A673 (cell line): ENCODE results near the gene UEVLD. TPM values are rescaled to one million over a fixed set of nuclear protein-coding genes. Genes with fewer than 3 reads are reported as not detected.

Experiments
- BruUV-seq: library from RNA; stranded (reverse); fragments of 400-500 nt; replicated peaks from 2 replicates; lab custom pipeline; 2021; lab: Mats Ljungman, UMichigan
- CTCF ChIA-PET: fragments of 300-600 bp; sonication (Branson Sonifier 250); formaldehyde crosslinking; loops from one replicate; lab custom pipeline; 2022; ENCODE audit warnings: antibody characterized with exemption; lab: Charles Lee
- POLR2A ChIA-PET: fragments of 300-600 bp; sonication (Branson Sonifier 250); formaldehyde crosslinking; loops from one replicate; lab custom pipeline; 2022; ENCODE audit warnings: antibody characterized with exemption; ENCODE audit not compliant: low non-redundant PET; lab: Charles Lee
- DNase-seq: peaks from one replicate; pipeline ENCODE4 v3.0.0-alpha.2; 2015; ENCODE audit warnings: low spot score
- H3K27ac ChIP-seq: fragments of 200-600 bp; sonication (generic); 2 replicates; pipeline ENCODE4 v1.5.1; 2016; ENCODE audit warnings: mixed run types, low read depth, mild to moderate bottlenecking, mixed read lengths, antibody characterized with exemption, low read length; ENCODE audit not compliant: poor library complexity, severe bottlenecking
- H3K27me3 ChIP-seq: fragments of 200-600 bp; sonication (generic); replicated peaks from 2 replicates; pipeline ENCODE4 v1.6.1; 2017; ENCODE audit warnings: mixed run types, low read depth, mild to moderate bottlenecking, mixed read lengths, antibody characterized with exemption, low read length; ENCODE audit not compliant: insufficient read depth, poor library complexity
- H3K36me3 ChIP-seq: fragments of 200-600 bp; sonication (generic); 2 replicates; pipeline ENCODE4 v1.6.1; 2016; ENCODE audit warnings: mixed run types, mild to moderate bottlenecking, mixed read lengths, antibody characterized with exemption, low read length; ENCODE audit not compliant: insufficient read depth, poor library complexity, severe bottlenecking
- H3K4me1 ChIP-seq: fragments of 200-600 bp; sonication (generic); 2 replicates; pipeline ENCODE4 v1.6.1; 2017; ENCODE audit warnings: mixed run types, mild to moderate bottlenecking, mixed read lengths, antibody characterized with exemption, low read length; ENCODE audit not compliant: insufficient read depth, poor library complexity, severe bottlenecking
- H3K4me3 ChIP-seq: fragments of 200-600 bp; sonication (generic); 2 replicates; pipeline ENCODE4 v1.5.1; 2016; ENCODE audit warnings: low read depth, mixed run types, mild to moderate bottlenecking, mixed read lengths, low read length; ENCODE audit not compliant: poor library complexity, severe bottlenecking
- H3K9me3 ChIP-seq: fragments of 200-600 bp; sonication (generic); 2 replicates; pipeline ENCODE4 v1.6.1; 2016; ENCODE audit warnings: mixed run types, low read depth, mild to moderate bottlenecking, mixed read lengths, antibody characterized with exemption, low read length; ENCODE audit not compliant: poor library complexity, severe bottlenecking
- CTCF ChIP-seq: fragments of 300-800, 200-600 bp; sonication (generic); conservative IDR thresholded peaks from 2 replicates; pipeline ENCODE4 v1.5.1; 2017; ENCODE audit warnings: low read depth, mild to moderate bottlenecking, antibody characterized with exemption, low read length, moderate library complexity, mixed read lengths
- EZH2 ChIP-seq: fragments of 200-600 bp; sonication (generic); IDR thresholded peaks from 2 replicates; pipeline ENCODE4 v1.6.1; 2017; ENCODE audit warnings: borderline replicate concordance, low read depth, mild to moderate bottlenecking, mixed read lengths, antibody characterized with exemption, low read length; ENCODE audit not compliant: poor library complexity, severe bottlenecking
- intact Hi-C: fragments of 100-400 bp; cut with micrococcal nuclease; formaldehyde crosslinking; loops from one replicate; pipeline ENCODE4 v1.10.0; 2022; ENCODE audit not compliant: unreplicated experiment
- total RNA-seq: library from RNA; stranded (reverse); gene quantifications from 2 replicates; pipeline ENCODE4 v1.2.3, GENCODE V29; 2021

Gene UEVLD
- total RNA-seq, 1 experiment from 2014 or later, result 17.5 TPM

- ChIA-PET POLR2A (no interaction called here), CTCF (no interaction called here)
- no peak for TF ChIP-seq EZH2
- no peak for TF ChIP-seq CTCF
- Histone ChIP-seq H3K27ac (no peak overlapping the region), H3K4me1 (no peaks in the 10 kb centered on the region), H3K9me3 (no peaks in the 10 kb centered on the region), H3K36me3 (no peaks in the 10 kb centered on the region), H3K27me3 (no peaks in the 10 kb centered on the region), H3K4me3 (no peak overlapping the region)
- DNase-seq, result no peak
- intact Hi-C loops, result no loop called here
- BruUV-seq, result no TSS peak
Measured at GRCh38 chr11:18623707-18624106, 35.2 kb upstream of the UEVLD start.

GRCh38 chr11:18618342-18619025 lies 29.9 kb upstream of the UEVLD start:
- ChIA-PET CTCF (no interaction called here), POLR2A (no interaction called here)
- intact Hi-C loops, result no loop called here
- Histone ChIP-seq H3K27ac (no peak overlapping the region), H3K27me3 (no peaks in the 10 kb centered on the region), H3K4me3 (no peak overlapping the region), H3K9me3 (no peaks in the 10 kb centered on the region), H3K4me1 (no peaks in the 10 kb centered on the region), H3K36me3 (peaks cover 10% of the 10 kb centered on the region)
- no TSS peak for BruUV-seq
- DNase-seq, result no peak
- TF ChIP-seq CTCF (no peak), EZH2 (no peak)

- POLR2A ChIA-PET, result no interaction called here
Measured at GRCh38 chr11:18617688-18618341, 29.3 kb upstream of the UEVLD start.

More at GRCh38 chr11:18617688-18618341, 29.3 kb upstream of the UEVLD start:
- TF ChIP-seq EZH2 (no peak), CTCF (no peak)
- CTCF ChIA-PET, result no interaction called here
- Histone ChIP-seq H3K9me3 (no peaks in the 10 kb centered on the region), H3K27me3 (no peaks in the 10 kb centered on the region), H3K36me3 (peaks cover 10% of the 10 kb centered on the region), H3K27ac (no peak overlapping the region), H3K4me1 (no peaks in the 10 kb centered on the region), H3K4me3 (no peak overlapping the region)
- DNase-seq, result no peak
- BruUV-seq, result no TSS peak
- intact Hi-C loops, result no loop called here
